Lower lobe of right lung (tissue), 2 donors: ENCODE measurements around the gene CCDC40. TPM values are rescaled to one million over a fixed set of nuclear protein-coding genes. Genes with fewer than 3 reads are reported as not detected.
A peak's percentile ranks its signal among the peaks of the same experiment; 100 is the strongest.

ENCODE experiments used
- ATAC-seq, 2 donors: fragments of 200-7000 bp; cut with Tn5 transposase; one replicate each; pipeline ENCODE4 v1.9.1; 2020 to 2022; ENCODE audit warnings: mild to moderate bottlenecking in 2 of 2, moderate library complexity in 2 of 2
- DNase-seq: peaks from one replicate; pipeline ENCODE4 v3.0.0-alpha.2; 2020
- H3K27ac ChIP-seq: fragments of 200-600 bp; one replicate; pipeline ENCODE4 v1.8.0; 2022
- H3K27me3 ChIP-seq: fragments of 200-600 bp; one replicate; pipeline ENCODE4 v1.8.0; 2022; ENCODE audit warnings: low read depth
- H3K36me3 ChIP-seq: fragments of 200-600 bp; one replicate; pipeline ENCODE4 v1.8.0; 2022; ENCODE audit warnings: mild to moderate bottlenecking
- H3K4me1 ChIP-seq: fragments of 200-600 bp; one replicate; pipeline ENCODE4 v1.8.0; 2022
- H3K4me3 ChIP-seq: fragments of 200-600 bp; one replicate; pipeline ENCODE4 v1.8.0; 2022; ENCODE audit warnings: mild to moderate bottlenecking
- H3K9me3 ChIP-seq: fragments of 200-600 bp; one replicate; pipeline ENCODE4 v1.8.0; 2022
- intact Hi-C: fragments of 100-400 bp; cut with DNase I; formaldehyde crosslinking; loops from one replicate; pipeline ENCODE4 v1.11.0; 2022
- total RNA-seq: library from RNA; stranded (reverse); fragmentation: NEBNext Ultra II Directional; extraction: Animal tissue kit (Norgen Biotek cat#: 25700); gene quantifications from one replicate; pipeline ENCODE4 v1.2.1, GENCODE V29; 2021
- TF ChIP-seq, protein P1 (sequence below): fragments of 200-600 bp; IDR thresholded peaks from one replicate; pipeline ENCODE4 v1.8.0; 2022; ENCODE audit warnings: antibody characterized with exemption, mild to moderate bottlenecking
- donor health status: DM: no; HTN: yes; CAD: no; lungs with severe emphysema.

CCDC40 gene
- total RNA-seq, 1 donor from 2014 or later = 14.1 TPM

DNA sequence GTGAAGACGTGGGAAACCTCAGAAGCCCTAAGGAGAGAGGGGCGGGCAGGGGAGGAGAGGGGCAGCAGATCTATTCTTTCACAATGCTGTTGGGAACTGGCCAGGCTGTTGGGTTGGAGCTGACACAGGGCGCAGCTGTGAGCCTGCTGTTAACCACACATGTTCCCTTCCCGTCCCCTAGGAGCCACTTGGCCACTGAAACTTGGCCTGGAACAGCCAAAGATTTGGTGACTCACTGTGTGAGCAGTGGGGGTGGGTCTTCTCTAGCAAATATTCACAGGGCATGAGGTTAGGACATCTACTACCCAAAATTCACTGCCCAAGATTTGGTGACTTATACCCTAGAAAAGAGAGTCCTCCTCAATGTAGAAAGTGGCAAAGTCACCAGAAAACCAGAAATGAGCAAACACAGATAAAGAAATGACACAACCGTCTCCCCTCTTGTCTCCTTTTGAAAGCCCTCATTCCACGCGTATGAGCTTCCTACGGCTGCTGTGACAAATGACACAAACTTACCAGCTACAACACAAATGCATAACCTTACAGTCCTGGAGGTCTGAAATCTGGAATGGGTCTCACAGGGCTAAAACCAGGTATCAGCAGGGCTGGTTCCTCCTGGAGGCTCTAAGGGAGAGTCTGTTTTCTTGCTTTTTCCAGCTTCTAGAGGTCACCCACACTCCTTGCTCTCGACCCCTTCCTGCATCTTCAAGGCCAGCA, 7.0 kb upstream of the CCDC40 start:
- peak overlapping the region; percentile 66 for H3K27ac ChIP-seq
- no peaks in the 10 kb centered on the region for H3K36me3 ChIP-seq
- peak overlapping the region; percentile 7 for H3K4me3 ChIP-seq
- DNase-seq (peak; percentile 79), ATAC-seq (peak; percentile 85 to 87)
- H3K27me3 ChIP-seq = no peaks in the 10 kb centered on the region
- H3K9me3 ChIP-seq = no peaks in the 10 kb centered on the region
- intact Hi-C loops = no loop called here
- peaks cover 35% of the 10 kb centered on the region for H3K4me1 ChIP-seq
- TF ChIP-seq, protein P1, sequence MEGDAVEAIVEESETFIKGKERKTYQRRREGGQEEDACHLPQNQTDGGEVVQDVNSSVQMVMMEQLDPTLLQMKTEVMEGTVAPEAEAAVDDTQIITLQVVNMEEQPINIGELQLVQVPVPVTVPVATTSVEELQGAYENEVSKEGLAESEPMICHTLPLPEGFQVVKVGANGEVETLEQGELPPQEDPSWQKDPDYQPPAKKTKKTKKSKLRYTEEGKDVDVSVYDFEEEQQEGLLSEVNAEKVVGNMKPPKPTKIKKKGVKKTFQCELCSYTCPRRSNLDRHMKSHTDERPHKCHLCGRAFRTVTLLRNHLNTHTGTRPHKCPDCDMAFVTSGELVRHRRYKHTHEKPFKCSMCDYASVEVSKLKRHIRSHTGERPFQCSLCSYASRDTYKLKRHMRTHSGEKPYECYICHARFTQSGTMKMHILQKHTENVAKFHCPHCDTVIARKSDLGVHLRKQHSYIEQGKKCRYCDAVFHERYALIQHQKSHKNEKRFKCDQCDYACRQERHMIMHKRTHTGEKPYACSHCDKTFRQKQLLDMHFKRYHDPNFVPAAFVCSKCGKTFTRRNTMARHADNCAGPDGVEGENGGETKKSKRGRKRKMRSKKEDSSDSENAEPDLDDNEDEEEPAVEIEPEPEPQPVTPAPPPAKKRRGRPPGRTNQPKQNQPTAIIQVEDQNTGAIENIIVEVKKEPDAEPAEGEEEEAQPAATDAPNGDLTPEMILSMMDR = no peak

DNA sequence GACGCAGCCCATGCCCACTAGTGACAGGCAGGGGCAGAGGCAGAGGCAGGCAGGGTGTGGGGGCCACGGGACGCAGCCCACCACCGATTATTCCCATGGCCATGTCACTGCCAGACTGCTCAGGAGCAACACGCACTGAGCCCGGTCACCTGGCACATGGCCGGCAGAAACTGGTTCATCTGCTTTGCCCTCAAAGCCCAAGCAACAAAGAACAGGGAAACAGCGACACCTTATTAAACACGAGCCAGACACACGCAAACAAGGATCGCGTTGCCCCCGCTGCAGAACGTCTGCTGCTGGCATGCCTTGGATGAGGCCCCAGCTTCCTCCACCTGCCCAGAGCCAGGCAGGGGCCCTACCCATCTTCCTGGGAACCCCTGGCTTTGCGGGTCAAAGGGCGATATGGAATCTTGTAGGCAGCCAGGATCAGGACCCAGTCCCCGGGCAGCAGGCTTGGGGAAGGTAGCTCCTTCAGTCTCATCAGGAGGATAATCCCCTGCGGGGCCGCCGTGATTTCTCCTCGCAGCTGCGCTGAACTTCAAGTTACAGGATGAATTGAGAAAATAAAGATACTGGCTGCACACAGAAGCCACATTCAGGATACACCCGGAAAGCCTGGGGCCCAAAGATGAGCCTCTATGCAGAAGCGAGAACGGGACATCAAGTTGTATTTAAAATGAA, 5.6 kb upstream of the CCDC40 start:
- Histone ChIP-seq H3K9me3 (no peaks in the 10 kb centered on the region), H3K4me3 (no peak overlapping the region), H3K27me3 (no peaks in the 10 kb centered on the region), H3K4me1 (peaks cover 41% of the 10 kb centered on the region), H3K27ac (no peak overlapping the region), H3K36me3 (no peaks in the 10 kb centered on the region)
- DNase-seq (peak; percentile 83), ATAC-seq (peak; percentile 67 to 74)
- TF ChIP-seq, protein P1 = no peak
- intact Hi-C loops = no loop called here

DNA sequence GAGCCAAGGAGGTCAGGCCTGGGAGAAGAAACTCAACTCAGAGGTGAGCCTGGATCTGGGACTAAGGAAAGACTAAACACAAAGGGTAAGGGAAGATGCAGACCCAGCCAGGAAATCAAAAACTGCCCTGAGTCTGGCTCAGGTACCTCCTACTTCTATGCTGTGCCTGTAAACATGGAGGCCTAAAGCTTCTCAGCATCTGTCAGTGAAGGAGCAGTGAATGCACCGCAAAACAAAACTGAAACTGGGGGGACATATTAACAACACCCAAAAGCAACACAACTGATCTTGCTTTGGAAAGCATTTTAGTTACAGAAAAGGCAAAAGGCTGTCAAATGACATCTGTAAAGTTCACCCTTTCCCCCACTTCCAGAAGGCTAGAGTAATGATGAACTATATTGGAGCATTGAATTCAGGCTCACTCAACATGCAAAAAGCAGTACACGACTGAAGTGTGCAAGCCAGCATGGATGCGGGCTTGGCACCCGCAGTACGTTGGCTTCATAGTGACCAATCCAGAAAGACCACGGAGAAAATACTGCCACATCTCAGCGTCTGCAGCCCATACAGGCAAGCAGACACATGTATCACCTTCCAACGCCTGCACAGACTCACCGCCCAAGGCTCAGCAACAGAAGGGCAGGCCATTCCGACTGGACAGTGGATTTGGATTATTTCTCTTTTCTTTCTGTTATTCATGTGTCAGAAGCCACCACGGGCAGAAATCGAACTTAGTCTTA, 4.6 kb upstream of the CCDC40 start:
- no peak overlapping the region for H3K27ac ChIP-seq
- no peaks in the 10 kb centered on the region for H3K36me3 ChIP-seq
- intact Hi-C loops = no loop called here
- ATAC-seq (no peak), DNase-seq (no peak)
- TF ChIP-seq, protein P1 = no peak
- no peaks in the 10 kb centered on the region for H3K9me3 ChIP-seq
- no peak overlapping the region for H3K4me3 ChIP-seq
- no peaks in the 10 kb centered on the region for H3K27me3 ChIP-seq
- peaks cover 41% of the 10 kb centered on the region for H3K4me1 ChIP-seq

DNA sequence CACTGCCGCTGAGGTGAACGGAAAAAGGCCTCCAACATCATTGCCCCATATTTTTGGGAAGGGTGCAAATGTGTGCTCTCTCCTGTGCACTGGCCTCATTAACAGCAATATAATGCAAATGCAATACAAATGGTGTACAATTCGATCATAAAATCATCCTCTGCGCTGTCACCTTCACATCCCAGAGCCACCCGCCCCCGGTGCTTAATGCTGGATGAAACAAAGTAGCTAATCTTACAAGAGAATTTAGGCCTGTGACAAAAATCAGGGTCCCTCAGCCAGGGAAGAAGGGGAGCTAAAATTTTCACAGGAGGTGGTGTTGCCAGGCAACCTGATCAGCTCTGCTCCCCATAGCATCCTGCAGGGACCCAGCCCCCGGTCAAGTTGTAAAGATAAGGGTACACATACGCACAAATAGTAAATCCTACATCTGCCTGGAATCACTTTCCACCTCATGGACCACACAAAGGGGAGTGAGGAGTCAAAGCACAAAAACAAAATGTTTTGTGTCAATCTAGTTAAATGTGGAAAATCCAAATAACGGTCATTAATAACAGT, 3.7 kb upstream of the CCDC40 start:
- ATAC-seq = no peak
- TF ChIP-seq, protein P1 = no peak
- no peaks in the 10 kb centered on the region for H3K27me3 ChIP-seq
- H3K27ac ChIP-seq = no peak overlapping the region
- H3K36me3 ChIP-seq = no peaks in the 10 kb centered on the region
- H3K9me3 ChIP-seq = no peaks in the 10 kb centered on the region
- no peak for DNase-seq
- intact Hi-C loops = no loop called here
- H3K4me1 ChIP-seq = peaks cover 46% of the 10 kb centered on the region
- no peak overlapping the region for H3K4me3 ChIP-seq

DNA sequence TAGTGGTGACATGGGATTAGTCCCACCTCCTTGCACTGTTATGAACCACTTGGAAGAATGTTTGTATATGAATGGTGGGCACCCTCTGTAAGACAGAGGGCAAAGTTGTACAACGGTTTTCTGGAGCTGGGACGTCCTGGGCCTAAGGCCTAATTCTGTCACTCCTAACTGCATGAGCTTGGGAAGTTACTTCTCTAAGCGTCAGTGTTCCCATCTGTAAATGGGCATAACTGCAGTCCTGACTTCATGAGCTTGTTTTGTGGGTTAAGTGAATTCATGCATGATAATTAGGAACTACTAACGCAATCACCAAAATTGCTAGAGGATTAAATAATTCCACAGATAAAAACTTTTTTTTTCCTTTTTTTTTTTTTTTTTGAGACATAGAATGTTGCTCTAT, 2.6 kb upstream of the CCDC40 start:
- ATAC-seq (no peak), DNase-seq (no peak)
- H3K4me3 ChIP-seq = no peak overlapping the region
- H3K36me3 ChIP-seq = no peaks in the 10 kb centered on the region
- intact Hi-C loops = no loop called here
- H3K4me1 ChIP-seq = peaks cover 37% of the 10 kb centered on the region
- no peaks in the 10 kb centered on the region for H3K27me3 ChIP-seq
- H3K9me3 ChIP-seq = no peaks in the 10 kb centered on the region
- TF ChIP-seq, protein P1 = no peak
- H3K27ac ChIP-seq = no peak overlapping the region
